Osteocyte (in vitro differentiated cells): ENCODE data around the gene CYFIP2. TPM values are rescaled to one million over a fixed set of nuclear protein-coding genes. Genes with fewer than 3 reads are reported as not detected.

Source experiments
- DNase-seq: peaks from one replicate; pipeline ENCODE4 v3.0.0; 2021; ENCODE audit warnings: mixed read lengths; ENCODE audit not compliant: unreplicated experiment; ENCODE audit errors: extremely low spot score
- H3K27ac Mint-ChIP-seq: one replicate; pipeline ENCODE4 v1.8.0; 2021; ENCODE audit warnings: mild to moderate bottlenecking, mixed read lengths; ENCODE audit not compliant: unreplicated experiment
- H3K27me3 Mint-ChIP-seq: one replicate; pipeline ENCODE4 v1.8.0; 2021; ENCODE audit warnings: mixed read lengths; ENCODE audit not compliant: unreplicated experiment
- H3K36me3 Mint-ChIP-seq: one replicate; pipeline ENCODE4 v1.8.0; 2021; ENCODE audit warnings: mixed read lengths; ENCODE audit not compliant: unreplicated experiment
- H3K4me1 Mint-ChIP-seq: one replicate; pipeline ENCODE4 v1.8.0; 2021; ENCODE audit warnings: mixed read lengths; ENCODE audit not compliant: unreplicated experiment
- H3K4me3 Mint-ChIP-seq: one replicate; pipeline ENCODE4 v1.8.0; 2021; ENCODE audit warnings: mild to moderate bottlenecking, moderate library complexity, mixed read lengths; ENCODE audit not compliant: unreplicated experiment
- H3K9me3 Mint-ChIP-seq: one replicate; pipeline ENCODE4 v1.8.0; 2021; ENCODE audit warnings: mixed read lengths; ENCODE audit not compliant: unreplicated experiment
- CTCF ChIP-seq: fragments of 200-600 bp; sonication (generic); IDR thresholded peaks from 2 replicates; pipeline ENCODE4 v1.5.0; 2021; ENCODE audit warnings: antibody characterized with exemption, mild to moderate bottlenecking, moderate library complexity
- total RNA-seq: library from RNA; stranded (reverse); gene quantifications from 2 replicates; pipeline ENCODE4 v1.2.1, GENCODE V29; 2021

Gene CYFIP2
- total RNA-seq, 1 donor from 2014 or later, result 26.4 TPM

GRCh38 chr5:157309796-157310195 is 43.9 kb downstream of the CYFIP2 start:
- Mint-ChIP-seq H3K4me3 (no peak overlapping the region), H3K27ac (no peak overlapping the region), H3K27me3 (no peaks in the 10 kb centered on the region), H3K4me1 (peaks cover 5% of the 10 kb centered on the region), H3K9me3 (no peaks in the 10 kb centered on the region), H3K36me3 (no peaks in the 10 kb centered on the region)
- no peak for TF ChIP-seq CTCF
- no peak for DNase-seq

GRCh38 chr5:157311595-157311994 is 45.7 kb downstream of the CYFIP2 start:
- Mint-ChIP-seq H3K36me3 (no peaks in the 10 kb centered on the region), H3K4me3 (no peak overlapping the region), H3K27ac (no peak overlapping the region), H3K9me3 (no peaks in the 10 kb centered on the region), H3K27me3 (no peaks in the 10 kb centered on the region), H3K4me1 (peaks cover 5% of the 10 kb centered on the region)
- no peak for TF ChIP-seq CTCF
- DNase-seq, result no peak

DNA sequence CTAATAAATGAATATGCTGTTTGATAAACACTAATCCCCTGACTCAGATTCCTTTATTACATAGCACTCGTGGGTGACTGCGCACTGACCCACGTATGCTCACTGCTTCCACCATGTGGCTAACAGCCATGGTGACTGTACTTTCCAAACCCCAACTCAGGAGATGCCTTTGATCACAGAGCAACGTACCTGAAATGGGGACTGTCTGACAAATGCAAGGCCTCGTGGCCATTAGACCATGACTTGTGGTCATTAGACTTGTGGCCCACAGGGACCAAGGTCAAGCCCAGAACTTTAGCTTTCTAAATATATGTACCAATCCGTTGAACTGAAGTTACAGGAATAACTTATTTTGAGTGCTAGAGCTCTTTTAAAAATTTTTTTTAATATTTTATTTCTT is 46.6 kb downstream of the CYFIP2 start:
- no peaks in the 10 kb centered on the region for H3K27me3 Mint-ChIP-seq
- peaks cover 5% of the 10 kb centered on the region for H3K4me1 Mint-ChIP-seq
- no peaks in the 10 kb centered on the region for H3K9me3 Mint-ChIP-seq
- no peak for DNase-seq
- no peak overlapping the region for H3K4me3 Mint-ChIP-seq
- peak; percentile 74 for TF ChIP-seq CTCF
- H3K36me3 Mint-ChIP-seq, result no peaks in the 10 kb centered on the region
- no peak overlapping the region for H3K27ac Mint-ChIP-seq

DNA sequence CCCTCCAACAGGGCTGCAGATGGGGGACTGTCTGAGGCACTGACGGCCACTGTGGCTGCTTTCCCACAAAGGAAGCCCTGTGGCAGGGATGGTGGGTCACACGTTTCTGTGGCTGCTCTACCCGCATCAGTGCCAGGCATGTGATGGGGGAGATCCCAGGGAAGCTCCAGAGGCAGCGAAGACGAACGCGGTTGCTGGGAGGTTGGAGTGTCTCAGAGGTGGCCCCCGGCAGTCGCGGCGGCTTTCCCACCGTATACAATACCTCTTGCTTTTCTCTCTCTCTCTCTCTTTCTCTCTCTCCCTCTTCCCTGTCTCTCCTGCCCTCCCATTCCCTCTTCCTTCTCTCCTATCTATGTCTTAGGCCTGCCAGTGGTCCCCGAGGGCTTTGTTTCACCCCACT is 56.7 kb downstream of the CYFIP2 start:
- TF ChIP-seq CTCF, result no peak
- no peak overlapping the region for H3K27ac Mint-ChIP-seq

GRCh38 chr5:157323107-157323706 is 57.3 kb downstream of the CYFIP2 start:
- H3K4me1 Mint-ChIP-seq, result peaks cover 4% of the 10 kb centered on the region
- H3K27ac Mint-ChIP-seq, result no peak overlapping the region
- no peaks in the 10 kb centered on the region for H3K9me3 Mint-ChIP-seq
- H3K27me3 Mint-ChIP-seq, result no peaks in the 10 kb centered on the region
- TF ChIP-seq CTCF, result peak; percentile 38
- DNase-seq, result no peak
- no peak overlapping the region for H3K4me3 Mint-ChIP-seq
- H3K36me3 Mint-ChIP-seq, result peaks cover 14% of the 10 kb centered on the region

More for the DNA sequence above, 56.7 kb downstream of the CYFIP2 start:
- H3K27me3 Mint-ChIP-seq, result no peaks in the 10 kb centered on the region
- peaks cover 14% of the 10 kb centered on the region for H3K36me3 Mint-ChIP-seq
- no peaks in the 10 kb centered on the region for H3K9me3 Mint-ChIP-seq
- no peak for DNase-seq
- H3K4me1 Mint-ChIP-seq, result peaks cover 2% of the 10 kb centered on the region
- H3K4me3 Mint-ChIP-seq, result no peak overlapping the region
